Measurements from ENCODE around the gene DMRTC2. TPM values are rescaled to one million over a fixed set of nuclear protein-coding genes. Genes with fewer than 3 reads are reported as not detected.
"Not testable (repeated sequence)": the region's sequence is repeated elsewhere in the genome, so short reads cannot be mapped to it uniquely, and the experiment has no call there.

Gene DMRTC2
- total RNA-seq, 1 experiment from 2014 or later = not detected

DNA sequence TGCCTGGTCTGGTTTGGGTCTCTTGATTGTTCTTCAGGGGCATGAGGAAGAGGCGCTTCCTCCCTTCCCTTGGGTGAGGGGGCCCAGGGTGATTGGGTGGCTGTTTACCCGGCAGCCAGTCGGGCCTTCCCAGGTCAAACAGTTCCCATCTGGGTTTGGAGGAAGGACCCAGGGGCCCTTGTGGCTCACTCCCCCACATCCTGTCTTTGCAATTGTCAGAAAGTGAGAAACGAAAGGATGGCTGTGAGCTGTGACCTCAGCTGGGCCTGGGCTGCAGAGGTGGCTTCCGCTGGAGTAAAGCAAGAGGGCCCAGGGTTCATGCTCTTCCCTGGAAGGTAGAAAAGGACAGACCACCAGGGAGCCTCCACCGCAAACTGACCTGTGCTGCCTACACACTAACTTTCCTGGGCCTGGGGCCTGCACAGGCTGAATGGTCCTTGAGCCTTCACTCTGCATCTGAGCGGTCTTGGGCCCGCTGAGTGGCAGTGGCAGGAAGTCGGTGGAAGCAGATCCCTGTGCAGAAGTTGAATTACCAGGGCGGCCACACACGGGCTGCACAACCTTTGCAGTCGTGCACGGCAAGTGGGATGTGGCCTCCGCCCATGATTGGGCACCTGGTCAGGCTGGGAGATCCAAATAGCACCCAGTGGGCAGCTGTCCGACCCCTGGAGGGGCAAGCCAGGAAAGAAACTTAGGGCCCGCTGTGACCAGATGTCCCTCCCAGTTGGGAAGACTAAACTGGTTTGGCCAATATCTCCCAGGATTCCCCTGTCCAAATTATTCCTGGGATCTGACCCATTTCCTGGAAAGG lies 26.9 kb downstream of the DMRTC2 start:
- H3K4me1 ChIP-seq = no peaks in the 10 kb centered on the region; the same call in 1 of the 2 replicates
- DNase-seq = no peak
- H3K9me3 ChIP-seq (replicated peaks) = no peaks in the 10 kb centered on the region
- H3K36me3 ChIP-seq = peaks cover 51% of the 10 kb centered on the region
- no peak overlapping the region for H3K27ac ChIP-seq
- no peaks in the 10 kb centered on the region for H3K27me3 ChIP-seq
- no peak overlapping the region for H3K4me3 ChIP-seq

DNA sequence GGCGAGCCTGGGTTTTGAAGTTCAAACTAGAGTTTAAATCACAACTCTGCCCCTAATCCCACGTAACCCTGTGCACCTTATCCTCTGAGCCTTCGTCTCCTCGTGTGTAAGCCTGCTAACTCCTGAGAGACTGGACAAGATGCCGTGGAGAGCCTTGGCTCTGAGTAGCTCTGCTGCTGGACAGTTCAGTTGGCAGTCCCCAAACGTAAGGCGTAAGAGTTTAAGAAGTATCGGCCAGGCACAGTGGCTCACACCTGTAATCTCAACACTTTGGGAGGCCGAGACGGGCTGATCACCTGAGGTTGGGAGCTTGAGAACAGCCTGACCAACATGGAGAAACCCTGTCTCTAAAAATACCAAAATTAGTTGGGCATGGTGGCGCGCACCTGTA lies 27.5 kb downstream of the DMRTC2 start:
- Histone ChIP-seq H3K4me1 (no peaks in the 10 kb centered on the region; the same call in 1 of the 2 replicates), H3K27me3 (no peaks in the 10 kb centered on the region), H3K27ac (no peak overlapping the region), H3K9me3 (replicated peaks) (no peaks in the 10 kb centered on the region), H3K36me3 (peaks cover 45% of the 10 kb centered on the region), H3K4me3 (no peak overlapping the region)
- no peak for DNase-seq

DNA sequence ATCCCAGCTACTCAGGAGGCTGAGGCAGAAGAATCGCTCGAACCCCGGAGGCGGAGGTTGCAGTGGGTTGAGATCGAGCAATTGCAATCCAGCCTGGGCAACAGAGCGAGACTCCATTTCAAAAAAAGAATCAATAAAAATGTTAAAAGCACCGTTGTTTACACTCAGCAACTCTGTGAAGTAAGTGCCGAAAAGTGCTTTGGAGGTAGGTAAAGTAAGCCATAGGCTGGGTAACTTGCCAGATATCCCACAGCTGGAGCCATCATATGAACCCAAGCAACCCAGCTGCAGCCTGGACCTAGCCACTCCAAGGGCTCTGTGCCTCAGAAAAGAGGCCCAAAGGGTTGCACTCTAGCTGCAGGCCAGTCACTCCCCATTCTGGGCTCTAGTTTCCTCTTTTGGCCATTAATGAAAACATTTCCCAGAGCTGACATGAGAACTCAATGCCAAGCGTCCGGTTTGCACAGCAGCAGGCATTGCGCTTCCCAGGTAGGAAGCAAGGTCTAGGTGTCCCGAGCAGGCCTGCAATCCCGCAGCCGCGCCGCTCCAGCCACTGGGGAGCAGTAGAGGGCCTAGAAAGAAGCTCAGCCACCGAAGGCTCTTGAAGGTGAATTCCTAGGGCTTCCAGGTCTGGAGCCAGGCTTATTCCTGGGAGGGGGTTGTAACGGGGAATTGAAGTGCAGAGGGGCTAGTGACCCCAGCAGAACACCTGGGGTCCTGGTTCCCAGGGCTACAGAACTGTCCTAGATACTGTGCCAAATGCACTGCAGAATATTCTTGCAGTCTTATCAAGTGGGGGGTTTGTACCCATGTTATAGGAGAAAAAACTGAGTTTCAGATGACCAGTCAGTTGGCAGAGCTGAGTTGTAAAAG lies 28.2 kb downstream of the DMRTC2 start:
- Histone ChIP-seq H3K4me1 (no peaks in the 10 kb centered on the region; the same call in 1 of the 2 replicates), H3K27me3 (0 out of 2 replicates have a peak, but pooled peaks cover 4% of the 10 kb centered on the region), H3K27ac (no peak overlapping the region), H3K9me3 (replicated peaks) (no peaks in the 10 kb centered on the region), H3K36me3 (peaks cover 39% of the 10 kb centered on the region), H3K4me3 (no peak overlapping the region)
- peak; percentile 74 to 78 for DNase-seq

DNA sequence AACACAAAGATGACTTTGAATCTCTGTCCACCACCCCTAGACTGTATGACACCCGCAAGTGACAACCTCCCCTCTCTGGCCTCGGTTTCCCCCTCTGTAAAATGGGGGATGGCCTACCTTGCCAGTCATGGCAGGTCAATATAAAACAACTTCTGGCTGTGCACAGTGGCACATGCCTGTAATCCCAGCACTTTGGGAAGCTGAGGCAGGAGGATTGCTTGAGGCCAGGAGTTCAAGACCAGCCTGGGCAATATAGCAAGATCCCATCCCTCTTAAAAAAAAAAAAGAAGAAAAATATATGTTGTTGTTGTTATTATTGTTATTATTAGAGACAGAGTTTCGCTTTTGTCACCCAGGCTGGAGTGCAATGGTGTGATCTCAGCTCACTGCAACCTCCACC lies 31.1 kb downstream of the DMRTC2 start:
- not testable (repeated sequence) for H3K4me1 ChIP-seq; H3K27me3 ChIP-seq; H3K4me3 ChIP-seq; H3K36me3 ChIP-seq; DNase-seq; H3K27ac ChIP-seq; H3K9me3 ChIP-seq (replicated peaks)

DNA sequence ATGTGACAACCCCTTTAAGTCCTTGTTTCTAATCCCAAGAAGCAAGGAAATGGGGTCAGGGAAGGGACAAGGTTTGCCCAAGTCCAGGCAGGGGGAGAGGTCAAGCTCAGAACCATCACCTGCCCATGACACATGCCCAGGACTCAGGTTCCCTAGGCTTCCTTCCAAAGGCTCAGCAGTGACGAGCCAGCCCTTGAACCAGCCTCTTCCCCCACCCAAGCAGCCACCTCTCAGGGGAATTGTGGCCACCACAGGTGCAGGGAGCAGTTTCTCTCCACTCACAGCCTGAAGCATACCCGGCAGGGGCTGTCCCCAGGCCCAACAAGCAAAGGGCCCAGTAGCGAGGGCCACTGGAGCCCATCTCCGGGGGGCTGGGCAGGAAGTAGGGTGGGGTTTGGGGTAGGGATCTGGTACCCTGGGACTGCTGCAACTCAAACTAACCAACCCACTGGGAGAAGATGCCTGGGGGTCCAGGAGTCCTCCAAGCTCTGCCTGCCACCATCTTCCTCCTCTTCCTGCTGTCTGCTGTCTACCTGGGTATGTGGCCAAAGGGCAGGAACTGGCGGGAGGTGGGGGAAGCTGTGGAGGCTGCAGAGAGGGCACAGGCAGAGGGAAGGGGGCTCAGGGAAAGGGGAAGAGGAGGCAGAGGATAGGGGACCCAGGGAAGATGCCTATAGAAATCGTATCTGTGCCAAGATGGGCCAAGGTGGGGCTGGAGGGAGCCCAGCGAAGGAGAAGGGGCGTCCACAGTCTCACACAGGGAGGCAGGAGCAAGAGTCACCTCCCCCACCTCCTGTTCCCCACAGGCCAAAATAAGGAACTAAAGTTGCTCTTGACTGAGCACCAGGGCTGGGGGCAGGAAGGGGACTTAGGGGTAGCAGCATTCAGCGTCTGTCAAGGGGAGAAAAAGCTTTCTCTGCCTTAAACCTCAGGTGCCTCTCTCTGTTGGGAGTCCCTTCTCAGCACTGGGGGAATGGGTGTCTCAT lies 32.3 kb downstream of the DMRTC2 start, which contains the start of gene CD79A:
CD79A (plus strand) TSS at position 433 of the 986 bp plus-strand sequence; CDS start at position 459, 26 bp downstream.
- peak; percentile 61 to 63 for DNase-seq
- no peak within 1 kb of the TSS for H3K27ac ChIP-seq
- 0 out of 2 replicates have a peak, but pooled peaks cover 4% of the 10 kb centered on the region for H3K27me3 ChIP-seq
- no peaks in the 10 kb centered on the region for H3K36me3 ChIP-seq
- H3K9me3 ChIP-seq (replicated peaks) = no peaks in the 10 kb centered on the region
- H3K4me1 ChIP-seq = no peaks in the 10 kb centered on the region; the same call in 1 of the 2 replicates
- no peak within 1 kb of the TSS for H3K4me3 ChIP-seq

DNA sequence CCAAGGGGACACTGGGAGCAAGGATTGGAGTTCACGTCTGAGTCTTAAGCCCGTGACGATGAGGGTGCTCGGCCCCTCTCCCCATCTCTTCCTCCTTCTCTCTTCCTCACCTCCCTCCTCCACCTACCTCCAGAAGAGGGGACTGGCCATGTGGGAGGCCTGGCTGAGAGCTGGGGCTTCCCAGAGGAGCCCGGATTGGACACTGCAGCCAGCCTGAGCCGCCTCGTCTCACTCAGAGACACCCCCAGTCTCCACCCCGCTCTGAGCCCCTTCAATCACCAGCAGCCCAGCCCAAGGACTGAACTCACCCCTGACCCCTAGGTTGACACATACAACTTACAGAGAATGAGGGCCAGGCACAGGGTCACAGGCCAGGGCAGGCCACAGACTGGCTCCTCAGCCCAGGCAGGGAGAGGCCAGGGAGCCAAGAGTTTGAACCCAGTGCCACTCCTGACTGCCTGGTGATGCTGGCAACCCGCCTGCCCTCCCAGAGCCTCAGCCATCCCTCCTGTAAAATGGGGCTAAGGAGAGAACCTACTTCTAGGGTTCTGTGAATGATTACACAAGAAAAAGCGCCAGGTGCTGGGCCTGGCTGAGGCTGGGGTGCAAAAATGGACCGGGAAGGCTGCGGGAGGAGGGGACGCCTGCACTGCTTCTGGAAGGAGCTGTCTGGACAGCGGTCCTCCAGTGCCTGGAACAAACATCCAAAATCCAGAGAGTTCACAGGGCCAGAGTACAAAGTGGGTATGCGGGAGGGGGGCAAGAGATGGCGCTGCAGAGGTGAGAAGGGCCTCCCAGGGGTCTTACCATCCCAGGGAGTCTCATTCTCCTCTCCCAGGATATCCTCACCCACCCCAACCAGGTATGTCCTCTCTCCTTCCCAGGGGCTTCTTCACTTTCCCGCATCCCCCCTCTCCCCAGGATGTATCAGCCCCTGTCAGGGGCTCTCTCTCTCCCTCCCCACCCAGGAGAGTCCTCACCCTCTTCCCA lies 33.4 kb downstream of the DMRTC2 start:
- H3K9me3 ChIP-seq (replicated peaks) = no peaks in the 10 kb centered on the region
- 0 out of 2 replicates have a peak, but pooled peaks cover 4% of the 10 kb centered on the region for H3K27me3 ChIP-seq
- no peaks in the 10 kb centered on the region for H3K36me3 ChIP-seq
- no peak overlapping the region for H3K27ac ChIP-seq
- H3K4me3 ChIP-seq = no peak overlapping the region
- H3K4me1 ChIP-seq = no peaks in the 10 kb centered on the region; the same call in 1 of the 2 replicates
- no peak for DNase-seq

DNA sequence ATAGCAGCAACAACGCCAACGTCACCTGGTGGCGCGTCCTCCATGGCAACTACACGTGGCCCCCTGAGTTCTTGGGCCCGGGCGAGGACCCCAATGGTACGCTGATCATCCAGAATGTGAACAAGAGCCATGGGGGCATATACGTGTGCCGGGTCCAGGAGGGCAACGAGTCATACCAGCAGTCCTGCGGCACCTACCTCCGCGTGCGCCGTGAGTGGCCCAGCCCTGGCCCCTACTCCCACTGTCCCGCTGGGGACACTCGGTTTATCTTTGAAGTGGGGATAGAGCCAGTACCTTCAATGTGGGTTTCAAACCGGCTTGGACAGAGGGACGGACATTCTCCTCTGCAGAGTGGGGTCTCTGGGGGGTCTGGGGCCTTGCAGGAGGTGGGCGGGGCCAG lies 34.2 kb downstream of the DMRTC2 start:
- Histone ChIP-seq H3K4me3 (no peak overlapping the region), H3K9me3 (replicated peaks) (no peaks in the 10 kb centered on the region), H3K4me1 (no peaks in the 10 kb centered on the region; the same call in 1 of the 2 replicates), H3K36me3 (no peaks in the 10 kb centered on the region), H3K27me3 (0 out of 2 replicates have a peak, but pooled peaks cover 4% of the 10 kb centered on the region), H3K27ac (no peak overlapping the region)
- DNase-seq = no peak

DNA sequence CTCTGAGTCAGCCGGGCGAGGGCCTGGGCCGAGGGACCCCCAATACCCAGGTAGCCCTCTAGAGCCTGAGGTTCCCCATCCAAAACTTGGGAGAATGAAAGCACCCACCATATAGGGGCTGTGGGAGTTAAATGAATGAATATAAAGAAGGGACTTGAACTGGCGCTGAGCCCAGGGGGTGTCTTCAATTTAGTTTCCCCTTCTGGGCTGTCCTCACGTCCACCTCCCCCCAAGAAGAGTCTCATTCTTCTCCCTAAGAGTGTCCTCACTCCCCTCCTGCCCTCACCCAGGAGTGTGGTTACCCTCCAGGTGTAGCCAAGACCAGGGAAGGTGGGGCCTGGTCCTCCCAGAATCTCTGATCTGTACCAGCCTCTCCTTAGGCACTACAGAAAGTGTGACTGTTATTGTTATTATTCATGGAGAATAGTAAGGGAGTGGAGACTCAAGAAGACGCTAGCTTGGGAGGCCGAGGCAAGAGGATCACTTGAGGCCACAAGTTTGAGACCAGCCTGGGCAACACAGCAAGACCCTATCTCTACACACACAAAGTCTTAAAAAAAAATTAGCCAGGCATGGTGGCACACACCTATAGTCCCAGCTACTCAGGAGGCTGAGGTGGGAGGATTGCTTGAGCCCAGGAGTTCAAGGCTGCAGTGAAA lies 35.0 kb downstream of the DMRTC2 start:
- 0 out of 2 replicates have a peak, but pooled peaks cover 4% of the 10 kb centered on the region for H3K27me3 ChIP-seq
- no peaks in the 10 kb centered on the region for H3K36me3 ChIP-seq
- no peak overlapping the region for H3K27ac ChIP-seq
- no peak for DNase-seq
- no peak overlapping the region for H3K4me3 ChIP-seq
- no peaks in the 10 kb centered on the region; the same call in 1 of the 2 replicates for H3K4me1 ChIP-seq
- no peaks in the 10 kb centered on the region for H3K9me3 ChIP-seq (replicated peaks)

DNA sequence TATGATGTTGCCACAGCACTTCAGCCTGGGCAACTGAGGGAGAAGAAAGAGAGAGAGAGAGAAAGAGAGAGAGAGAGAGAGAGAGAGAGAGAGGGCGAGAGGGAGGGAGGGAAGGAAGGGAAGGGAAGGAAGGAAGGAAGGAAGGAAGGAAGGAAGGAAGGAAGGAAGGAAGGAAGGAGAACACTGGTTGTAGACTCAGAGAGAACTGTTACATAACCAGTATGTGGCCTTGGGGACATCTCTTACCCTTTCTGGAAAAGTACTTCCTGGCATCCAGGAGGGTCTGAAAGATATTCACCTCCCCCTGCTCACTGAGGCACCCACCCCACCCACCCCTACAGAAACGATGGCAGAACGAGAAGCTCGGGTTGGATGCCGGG lies 35.5 kb downstream of the DMRTC2 start:
- Histone ChIP-seq H3K4me1 (no peaks in the 10 kb centered on the region; the same call in 1 of the 2 replicates), H3K9me3 (replicated peaks) (no peaks in the 10 kb centered on the region), H3K27me3 (0 out of 2 replicates have a peak, but pooled peaks cover 4% of the 10 kb centered on the region), H3K27ac (no peak overlapping the region), H3K4me3 (no peak overlapping the region), H3K36me3 (no peaks in the 10 kb centered on the region)
- no peak for DNase-seq

DNA sequence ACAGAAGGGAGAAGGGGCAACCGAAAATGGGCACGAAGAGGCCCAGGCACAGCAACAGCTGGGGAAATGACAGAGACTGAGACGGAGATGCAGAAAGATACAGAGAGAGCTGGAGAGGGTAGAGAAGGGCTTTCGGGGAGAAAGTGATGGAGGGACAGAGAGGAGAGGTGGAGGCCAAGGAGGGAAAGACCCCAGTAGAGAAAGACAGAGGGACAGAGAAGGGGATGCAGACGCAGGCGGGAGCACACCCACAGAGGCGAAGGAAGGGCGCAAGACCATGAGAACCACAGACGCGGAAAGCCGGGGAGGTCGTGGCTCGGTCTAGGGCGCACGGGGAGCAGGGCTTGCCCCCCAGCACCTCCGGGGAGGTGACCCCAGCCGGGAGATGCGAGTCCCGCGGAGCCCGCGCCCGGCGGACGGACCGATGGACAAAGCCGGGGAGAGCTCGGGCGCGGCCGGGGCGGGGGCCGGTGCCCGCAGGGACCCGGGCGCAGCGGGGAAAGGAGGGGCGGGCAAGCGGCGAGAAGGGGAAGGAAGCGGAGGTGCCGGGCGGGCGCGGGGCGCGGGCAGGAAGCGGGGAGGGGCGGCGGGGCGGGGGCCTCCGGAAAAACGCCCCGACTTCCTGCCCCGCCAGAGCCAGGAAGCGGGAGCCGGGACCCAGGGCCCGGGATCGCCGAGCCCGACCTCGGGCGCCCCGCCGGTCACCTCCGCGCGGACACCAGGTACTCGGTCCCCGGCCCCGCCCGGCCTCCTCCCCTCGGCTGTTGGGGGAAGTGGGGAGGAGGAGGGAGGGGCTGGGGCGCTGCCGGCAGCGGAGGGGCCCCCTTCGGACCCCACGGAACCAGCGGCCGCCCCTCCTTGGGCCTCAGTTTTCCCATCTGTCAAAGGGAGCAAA lies 38.0 kb downstream of the DMRTC2 start, which contains the start of gene ARHGEF1:
ARHGEF1 (plus strand) TSS at position 617 of the 895 bp plus-strand sequence. CDS start 4,899 bp downstream, outside the sequence.
- no peaks in the 10 kb centered on the region for H3K36me3 ChIP-seq
- H3K27ac ChIP-seq = no peak within 1 kb of the TSS
- H3K27me3 ChIP-seq = 0 out of 2 replicates have a peak, but pooled peaks cover under 1% of the 10 kb centered on the region
- no peaks in the 10 kb centered on the region for H3K9me3 ChIP-seq (replicated peaks)
- no peaks in the 10 kb centered on the region for H3K4me1 ChIP-seq
- peak; percentile 62 for DNase-seq
- peak within 1 kb of the TSS; percentile 77 for H3K4me3 ChIP-seq

DNA sequence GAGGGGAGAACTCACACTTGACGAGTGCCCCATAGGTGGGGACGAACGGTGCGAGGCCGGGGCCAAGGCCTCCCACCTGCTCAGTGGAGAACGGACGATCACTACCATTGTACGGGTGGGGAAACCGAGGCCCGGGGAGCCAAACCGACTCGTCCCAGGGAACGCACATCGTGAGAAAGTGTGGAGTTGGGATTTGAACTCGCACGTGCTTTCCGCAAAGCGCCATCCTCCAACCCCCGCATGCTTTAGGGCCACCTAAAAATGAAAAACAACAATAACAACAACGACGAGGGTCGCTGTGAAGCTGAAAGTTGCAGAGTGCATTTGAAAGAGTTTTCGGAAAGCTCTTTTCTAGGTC lies 38.6 kb downstream of the DMRTC2 start:
- no peaks in the 10 kb centered on the region for H3K27me3 ChIP-seq
- no peak overlapping the region for H3K27ac ChIP-seq
- no peak for DNase-seq

More for the DNA sequence above, 38.6 kb downstream of the DMRTC2 start:
- Histone ChIP-seq H3K4me3 (peak overlapping the region; percentile 77), H3K4me1 (no peaks in the 10 kb centered on the region), H3K9me3 (replicated peaks) (no peaks in the 10 kb centered on the region), H3K36me3 (no peaks in the 10 kb centered on the region)

Data from SJCRH30 (cell line).